Measurements from ENCODE around the gene LMTK2. TPM values are rescaled to one million over a fixed set of nuclear protein-coding genes. Genes with fewer than 3 reads are reported as not detected.

The LMTK2 gene
- total and polyA plus RNA-seq, 2 experiments from 2014 or later: 6.1 to 30.8 TPM

GRCh38 chr7:98210513-98211220 is 104.0 kb downstream of the LMTK2 start:
- Histone ChIP-seq H2AFZ (no peak overlapping the region), H3K27me3 (ENCODE audit: insufficient read depth) (no peaks in the 10 kb centered on the region), H3K79me2 (replicated peaks; ENCODE audit: insufficient read depth) (no peaks in the 10 kb centered on the region), H3K4me2 (peak overlapping the region; percentile 67), H3K27ac (ENCODE audit: low read depth) (no peak overlapping the region), H3F3A (replicated peaks; ENCODE audit: low read depth) (no peaks in the 10 kb centered on the region), H4K20me1 (replicated peaks; ENCODE audit: insufficient read depth) (no peaks in the 10 kb centered on the region; the same call in 1 of the 2 replicates), H3K4me3 (peak overlapping the region; percentile 60), H3K4me1 (ENCODE audit: insufficient read depth) (no peaks in the 10 kb centered on the region), H3K36me3 (ENCODE audit: insufficient read depth) (no peaks in the 10 kb centered on the region), H3K9me2 (ENCODE audit: insufficient read depth) (no peaks in the 10 kb centered on the region)
- peak overlapping the region; percentile 65; the same call in 2 of the 3 replicates for H3K4me3 Mint-ChIP-seq
- H3K9me3 Mint-ChIP-seq: no peaks in the 10 kb centered on the region
- no peak for TF ChIP-seq ZNF114 (CRISPR knock-in tag; IDR thresholded peaks at IDR 0.05)
- TF ChIP-seq JUNB (IDR thresholded peaks at IDR 0.05; ENCODE audit: unreplicated experiment): no peak
- no peak for TF ChIP-seq STAT1 (IDR thresholded peaks at IDR 0.05; ENCODE audit: unreplicated experiment)
- TF ChIP-seq EZH2 (IDR thresholded peaks at IDR 0.05; ENCODE audit: low read depth, unreplicated experiment): no peak
- TF ChIP-seq EZH2phosphoT487 (IDR thresholded peaks at IDR 0.05; ENCODE audit: unreplicated experiment): no peak
- TF ChIP-seq CTCF (conservative IDR thresholded peaks at IDR 0.05; ENCODE audit: low read depth in 2 of 2): no peak
- TF ChIP-seq POLR2AphosphoS5 (IDR thresholded peaks at IDR 0.05; ENCODE audit: low read depth): no peak
- TF ChIP-seq, protein P1, sequence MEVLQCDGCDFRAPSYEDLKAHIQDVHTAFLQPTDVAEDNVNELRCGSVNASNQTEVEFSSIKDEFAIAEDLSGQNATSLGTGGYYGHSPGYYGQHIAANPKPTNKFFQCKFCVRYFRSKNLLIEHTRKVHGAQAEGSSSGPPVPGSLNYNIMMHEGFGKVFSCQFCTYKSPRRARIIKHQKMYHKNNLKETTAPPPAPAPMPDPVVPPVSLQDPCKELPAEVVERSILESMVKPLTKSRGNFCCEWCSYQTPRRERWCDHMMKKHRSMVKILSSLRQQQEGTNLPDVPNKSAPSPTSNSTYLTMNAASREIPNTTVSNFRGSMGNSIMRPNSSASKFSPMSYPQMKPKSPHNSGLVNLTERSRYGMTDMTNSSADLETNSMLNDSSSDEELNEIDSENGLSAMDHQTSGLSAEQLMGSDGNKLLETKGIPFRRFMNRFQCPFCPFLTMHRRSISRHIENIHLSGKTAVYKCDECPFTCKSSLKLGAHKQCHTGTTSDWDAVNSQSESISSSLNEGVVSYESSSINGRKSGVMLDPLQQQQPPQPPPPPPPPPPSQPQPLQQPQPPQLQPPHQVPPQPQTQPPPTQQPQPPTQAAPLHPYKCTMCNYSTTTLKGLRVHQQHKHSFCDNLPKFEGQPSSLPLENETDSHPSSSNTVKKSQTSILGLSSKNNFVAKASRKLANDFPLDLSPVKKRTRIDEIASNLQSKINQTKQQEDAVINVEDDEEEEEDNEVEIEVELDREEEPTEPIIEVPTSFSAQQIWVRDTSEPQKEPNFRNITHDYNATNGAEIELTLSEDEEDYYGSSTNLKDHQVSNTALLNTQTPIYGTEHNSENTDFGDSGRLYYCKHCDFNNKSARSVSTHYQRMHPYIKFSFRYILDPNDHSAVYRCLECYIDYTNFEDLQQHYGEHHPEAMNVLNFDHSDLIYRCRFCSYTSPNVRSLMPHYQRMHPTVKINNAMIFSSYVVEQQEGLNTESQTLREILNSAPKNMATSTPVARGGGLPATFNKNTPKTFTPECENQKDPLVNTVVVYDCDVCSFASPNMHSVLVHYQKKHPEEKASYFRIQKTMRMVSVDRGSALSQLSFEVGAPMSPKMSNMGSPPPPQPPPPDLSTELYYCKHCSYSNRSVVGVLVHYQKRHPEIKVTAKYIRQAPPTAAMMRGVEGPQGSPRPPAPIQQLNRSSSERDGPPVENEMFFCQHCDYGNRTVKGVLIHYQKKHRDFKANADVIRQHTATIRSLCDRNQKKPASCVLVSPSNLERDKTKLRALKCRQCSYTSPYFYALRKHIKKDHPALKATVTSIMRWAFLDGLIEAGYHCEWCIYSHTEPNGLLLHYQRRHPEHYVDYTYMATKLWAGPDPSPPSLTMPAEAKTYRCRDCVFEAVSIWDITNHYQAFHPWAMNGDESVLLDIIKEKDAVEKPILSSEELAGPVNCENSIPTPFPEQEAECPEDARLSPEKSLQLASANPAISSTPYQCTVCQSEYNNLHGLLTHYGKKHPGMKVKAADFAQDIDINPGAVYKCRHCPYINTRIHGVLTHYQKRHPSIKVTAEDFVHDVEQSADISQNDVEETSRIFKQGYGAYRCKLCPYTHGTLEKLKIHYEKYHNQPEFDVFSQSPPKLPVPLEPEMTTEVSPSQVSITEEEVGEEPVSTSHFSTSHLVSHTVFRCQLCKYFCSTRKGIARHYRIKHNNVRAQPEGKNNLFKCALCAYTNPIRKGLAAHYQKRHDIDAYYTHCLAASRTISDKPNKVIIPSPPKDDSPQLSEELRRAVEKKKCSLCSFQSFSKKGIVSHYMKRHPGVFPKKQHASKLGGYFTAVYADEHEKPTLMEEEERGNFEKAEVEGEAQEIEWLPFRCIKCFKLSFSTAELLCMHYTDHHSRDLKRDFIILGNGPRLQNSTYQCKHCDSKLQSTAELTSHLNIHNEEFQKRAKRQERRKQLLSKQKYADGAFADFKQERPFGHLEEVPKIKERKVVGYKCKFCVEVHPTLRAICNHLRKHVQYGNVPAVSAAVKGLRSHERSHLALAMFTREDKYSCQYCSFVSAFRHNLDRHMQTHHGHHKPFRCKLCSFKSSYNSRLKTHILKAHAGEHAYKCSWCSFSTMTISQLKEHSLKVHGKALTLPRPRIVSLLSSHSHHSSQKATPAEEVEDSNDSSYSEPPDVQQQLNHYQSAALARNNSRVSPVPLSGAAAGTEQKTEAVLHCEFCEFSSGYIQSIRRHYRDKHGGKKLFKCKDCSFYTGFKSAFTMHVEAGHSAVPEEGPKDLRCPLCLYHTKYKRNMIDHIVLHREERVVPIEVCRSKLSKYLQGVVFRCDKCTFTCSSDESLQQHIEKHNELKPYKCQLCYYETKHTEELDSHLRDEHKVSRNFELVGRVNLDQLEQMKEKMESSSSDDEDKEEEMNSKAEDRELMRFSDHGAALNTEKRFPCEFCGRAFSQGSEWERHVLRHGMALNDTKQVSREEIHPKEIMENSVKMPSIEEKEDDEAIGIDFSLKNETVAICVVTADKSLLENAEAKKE (CRISPR knock-in tag; IDR thresholded peaks at IDR 0.05): no peak
- TF ChIP-seq, protein P2, sequence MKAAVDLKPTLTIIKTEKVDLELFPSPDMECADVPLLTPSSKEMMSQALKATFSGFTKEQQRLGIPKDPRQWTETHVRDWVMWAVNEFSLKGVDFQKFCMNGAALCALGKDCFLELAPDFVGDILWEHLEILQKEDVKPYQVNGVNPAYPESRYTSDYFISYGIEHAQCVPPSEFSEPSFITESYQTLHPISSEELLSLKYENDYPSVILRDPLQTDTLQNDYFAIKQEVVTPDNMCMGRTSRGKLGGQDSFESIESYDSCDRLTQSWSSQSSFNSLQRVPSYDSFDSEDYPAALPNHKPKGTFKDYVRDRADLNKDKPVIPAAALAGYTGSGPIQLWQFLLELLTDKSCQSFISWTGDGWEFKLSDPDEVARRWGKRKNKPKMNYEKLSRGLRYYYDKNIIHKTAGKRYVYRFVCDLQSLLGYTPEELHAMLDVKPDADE (IDR thresholded peaks at IDR 0.05): no peak
- TF ChIP-seq CREB1 (CRISPR knock-in tag; IDR thresholded peaks at IDR 0.05; ENCODE audit: low read depth): no peak
- TF ChIP-seq ZNF331 (CRISPR knock-in tag; IDR thresholded peaks at IDR 0.05; ENCODE audit: low read depth): no peak
- TF ChIP-seq, protein P3, sequence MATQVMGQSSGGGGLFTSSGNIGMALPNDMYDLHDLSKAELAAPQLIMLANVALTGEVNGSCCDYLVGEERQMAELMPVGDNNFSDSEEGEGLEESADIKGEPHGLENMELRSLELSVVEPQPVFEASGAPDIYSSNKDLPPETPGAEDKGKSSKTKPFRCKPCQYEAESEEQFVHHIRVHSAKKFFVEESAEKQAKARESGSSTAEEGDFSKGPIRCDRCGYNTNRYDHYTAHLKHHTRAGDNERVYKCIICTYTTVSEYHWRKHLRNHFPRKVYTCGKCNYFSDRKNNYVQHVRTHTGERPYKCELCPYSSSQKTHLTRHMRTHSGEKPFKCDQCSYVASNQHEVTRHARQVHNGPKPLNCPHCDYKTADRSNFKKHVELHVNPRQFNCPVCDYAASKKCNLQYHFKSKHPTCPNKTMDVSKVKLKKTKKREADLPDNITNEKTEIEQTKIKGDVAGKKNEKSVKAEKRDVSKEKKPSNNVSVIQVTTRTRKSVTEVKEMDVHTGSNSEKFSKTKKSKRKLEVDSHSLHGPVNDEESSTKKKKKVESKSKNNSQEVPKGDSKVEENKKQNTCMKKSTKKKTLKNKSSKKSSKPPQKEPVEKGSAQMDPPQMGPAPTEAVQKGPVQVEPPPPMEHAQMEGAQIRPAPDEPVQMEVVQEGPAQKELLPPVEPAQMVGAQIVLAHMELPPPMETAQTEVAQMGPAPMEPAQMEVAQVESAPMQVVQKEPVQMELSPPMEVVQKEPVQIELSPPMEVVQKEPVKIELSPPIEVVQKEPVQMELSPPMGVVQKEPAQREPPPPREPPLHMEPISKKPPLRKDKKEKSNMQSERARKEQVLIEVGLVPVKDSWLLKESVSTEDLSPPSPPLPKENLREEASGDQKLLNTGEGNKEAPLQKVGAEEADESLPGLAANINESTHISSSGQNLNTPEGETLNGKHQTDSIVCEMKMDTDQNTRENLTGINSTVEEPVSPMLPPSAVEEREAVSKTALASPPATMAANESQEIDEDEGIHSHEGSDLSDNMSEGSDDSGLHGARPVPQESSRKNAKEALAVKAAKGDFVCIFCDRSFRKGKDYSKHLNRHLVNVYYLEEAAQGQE (IDR thresholded peaks at IDR 0.05; ENCODE audit: unreplicated experiment): no peak
- peak; percentile 65 for DNase-seq (ENCODE audit: low spot score)
- peaks cover 16% of the 10 kb centered on the region for H3K36me3 Mint-ChIP-seq (ENCODE audit: low read depth)
- H3K27ac Mint-ChIP-seq: no peak overlapping the region
- peaks cover 6% of the 10 kb centered on the region for H3K4me1 Mint-ChIP-seq
- H3K27me3 Mint-ChIP-seq (ENCODE audit: insufficient read depth, low read depth, poor library complexity): peaks cover 6% of the 10 kb centered on the region
- ATAC-seq: peak; percentile 78
